GM12873 (cell line): Measurements from ENCODE around the gene ERGIC1.

ENCODE experiments used
- TF ChIP-seq, protein P1 (sequence below): IDR thresholded peaks from 2 replicates; pipeline ENCODE4 v1.5.1; 2012; ENCODE audit warnings: low read depth, mild to moderate bottlenecking, moderate library complexity, low read length, control low read depth; ENCODE audit not compliant: insufficient read depth; ENCODE audit errors: missing control alignments

The ERGIC1 gene

DNA sequence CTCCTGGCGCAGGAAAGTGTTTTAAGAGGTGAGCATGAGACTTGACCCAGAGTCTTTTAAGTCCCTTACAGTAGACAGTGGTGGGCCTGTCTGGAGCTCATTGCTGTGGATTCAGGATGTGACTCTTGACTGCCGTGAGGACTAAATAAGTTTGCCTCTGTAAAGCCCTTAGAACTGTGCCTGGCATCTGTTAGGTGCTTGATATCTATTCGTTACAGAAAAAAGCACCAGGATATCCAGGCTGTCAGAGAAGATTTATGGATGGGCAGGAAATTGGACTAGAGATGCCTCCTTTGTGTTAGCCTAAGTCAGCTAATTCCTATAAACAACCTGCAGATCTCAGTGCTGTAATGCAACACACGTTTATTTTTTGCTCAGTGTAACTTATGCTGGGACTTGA is 12.6 kb downstream of the ERGIC1 start:
- TF ChIP-seq, protein P1, sequence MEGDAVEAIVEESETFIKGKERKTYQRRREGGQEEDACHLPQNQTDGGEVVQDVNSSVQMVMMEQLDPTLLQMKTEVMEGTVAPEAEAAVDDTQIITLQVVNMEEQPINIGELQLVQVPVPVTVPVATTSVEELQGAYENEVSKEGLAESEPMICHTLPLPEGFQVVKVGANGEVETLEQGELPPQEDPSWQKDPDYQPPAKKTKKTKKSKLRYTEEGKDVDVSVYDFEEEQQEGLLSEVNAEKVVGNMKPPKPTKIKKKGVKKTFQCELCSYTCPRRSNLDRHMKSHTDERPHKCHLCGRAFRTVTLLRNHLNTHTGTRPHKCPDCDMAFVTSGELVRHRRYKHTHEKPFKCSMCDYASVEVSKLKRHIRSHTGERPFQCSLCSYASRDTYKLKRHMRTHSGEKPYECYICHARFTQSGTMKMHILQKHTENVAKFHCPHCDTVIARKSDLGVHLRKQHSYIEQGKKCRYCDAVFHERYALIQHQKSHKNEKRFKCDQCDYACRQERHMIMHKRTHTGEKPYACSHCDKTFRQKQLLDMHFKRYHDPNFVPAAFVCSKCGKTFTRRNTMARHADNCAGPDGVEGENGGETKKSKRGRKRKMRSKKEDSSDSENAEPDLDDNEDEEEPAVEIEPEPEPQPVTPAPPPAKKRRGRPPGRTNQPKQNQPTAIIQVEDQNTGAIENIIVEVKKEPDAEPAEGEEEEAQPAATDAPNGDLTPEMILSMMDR = no peak

DNA sequence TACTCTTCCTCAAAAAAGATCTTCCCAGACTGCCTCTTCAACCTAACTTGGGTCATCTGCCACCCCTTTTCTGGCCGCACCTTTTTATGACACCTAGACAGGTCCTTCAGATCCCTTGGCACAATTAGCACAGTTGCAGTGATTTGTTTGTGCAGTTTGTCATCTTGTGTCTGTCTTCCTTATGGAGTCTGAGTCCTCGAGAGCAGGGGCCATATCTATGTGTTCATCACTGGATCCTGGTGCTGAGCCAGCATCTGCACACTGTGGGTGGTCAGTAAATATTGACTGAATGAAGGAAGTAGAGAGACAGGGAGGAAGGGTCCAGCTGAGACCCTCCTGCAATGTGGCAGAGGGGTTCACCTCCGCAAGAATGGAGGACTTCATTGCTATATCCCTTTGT is 14.4 kb downstream of the ERGIC1 start:
- TF ChIP-seq, protein P1 = no peak

DNA sequence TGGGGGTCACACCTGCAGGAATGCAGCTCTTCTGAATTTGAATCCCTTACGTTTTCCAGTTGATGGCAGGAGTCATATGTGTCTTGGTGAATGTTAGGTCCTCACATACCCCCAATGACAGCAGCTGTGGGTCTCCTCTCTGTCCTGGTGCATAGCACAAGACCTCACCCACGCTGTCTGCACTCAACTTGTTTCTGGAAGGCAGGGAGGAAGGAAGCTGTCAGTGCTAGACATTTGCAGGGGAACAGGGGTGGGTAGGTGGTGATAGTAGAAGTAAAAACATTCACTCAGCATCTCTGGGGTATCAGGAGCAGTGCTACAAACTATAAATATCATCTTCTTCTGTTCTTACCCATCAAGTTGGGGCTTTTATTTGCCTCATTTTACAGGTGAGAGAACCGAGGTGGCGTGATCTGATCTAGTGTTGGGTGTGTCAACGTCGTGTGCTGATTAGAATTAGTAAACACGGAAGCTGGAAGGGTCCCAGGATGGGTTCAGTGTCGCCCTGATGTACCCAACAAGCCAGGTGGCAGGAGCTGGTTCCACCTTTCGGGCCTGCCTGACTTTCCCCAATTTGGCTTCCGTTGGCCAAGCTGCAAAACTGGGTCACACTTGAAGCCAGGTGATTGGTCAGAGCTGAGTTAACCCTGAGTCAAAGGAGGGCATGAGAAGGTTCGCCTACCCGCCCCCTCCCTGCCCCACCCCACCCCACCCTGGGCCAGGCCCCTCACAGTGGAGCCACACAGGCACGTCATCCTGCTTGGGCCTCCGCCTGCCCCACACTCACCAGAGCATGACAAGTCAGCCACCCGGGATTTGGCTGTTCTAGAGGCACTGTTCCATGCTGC is 15.8 kb downstream of the ERGIC1 start:
- TF ChIP-seq, protein P1 = no peak

DNA sequence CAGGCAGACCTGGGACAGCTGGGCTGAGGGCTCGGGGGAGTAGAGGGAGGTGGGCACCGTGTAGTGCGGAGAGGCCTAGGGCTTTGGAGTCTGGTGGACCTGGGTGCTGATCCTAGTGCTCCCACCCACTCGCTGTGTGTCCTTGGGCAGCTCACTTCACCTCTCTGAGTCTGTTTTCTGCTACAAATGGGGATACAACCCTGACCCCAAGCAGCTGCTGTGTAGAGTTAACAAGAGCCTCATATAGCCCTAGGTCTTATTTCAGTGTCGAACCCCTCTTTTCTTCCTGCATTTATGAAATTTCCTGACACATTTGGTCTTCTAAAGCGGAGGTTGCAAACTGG is 16.4 kb downstream of the ERGIC1 start:
- TF ChIP-seq, protein P1 = no peak

DNA sequence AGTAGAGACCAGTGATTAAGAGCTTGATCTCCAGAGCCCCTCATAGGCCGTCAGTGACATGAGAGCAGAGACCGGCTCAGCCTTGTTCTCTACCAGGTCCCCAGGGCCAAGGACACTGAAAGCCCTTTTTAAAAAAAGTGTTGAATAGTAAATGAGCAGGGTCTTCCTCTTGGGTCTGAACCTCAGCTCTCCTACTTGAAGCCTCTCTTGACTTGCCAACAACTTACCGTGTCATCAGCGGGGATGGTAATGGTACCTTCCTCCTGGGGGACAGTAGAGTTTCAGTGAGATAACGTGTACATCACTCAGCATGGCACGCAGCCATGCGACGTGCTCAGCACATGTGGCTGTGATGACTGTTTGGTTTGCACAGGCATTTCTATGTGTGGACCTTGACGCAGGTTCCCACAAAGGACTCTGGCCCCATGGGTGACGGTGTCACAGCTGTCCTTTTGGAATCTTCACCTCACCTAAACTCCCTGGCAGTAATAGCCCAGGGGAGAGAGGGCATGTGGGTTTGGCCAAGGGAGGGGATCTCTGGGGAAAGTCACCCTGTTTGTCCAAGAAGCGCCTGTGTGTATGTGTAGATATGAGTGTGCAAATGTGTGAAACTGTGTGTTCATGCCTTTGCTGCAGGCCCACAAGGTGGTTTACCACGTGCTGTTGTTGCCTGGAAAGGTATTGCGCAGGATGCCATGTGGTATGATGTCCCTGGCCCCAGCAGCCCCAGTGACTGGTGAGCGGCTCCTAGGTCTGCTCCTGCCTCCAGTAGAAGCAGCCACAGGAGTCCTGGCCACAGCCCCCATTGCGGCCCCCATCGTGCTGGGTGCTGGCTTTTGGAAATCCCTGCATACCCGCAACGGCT is 18.7 kb downstream of the ERGIC1 start:
- TF ChIP-seq, protein P1 = no peak

DNA sequence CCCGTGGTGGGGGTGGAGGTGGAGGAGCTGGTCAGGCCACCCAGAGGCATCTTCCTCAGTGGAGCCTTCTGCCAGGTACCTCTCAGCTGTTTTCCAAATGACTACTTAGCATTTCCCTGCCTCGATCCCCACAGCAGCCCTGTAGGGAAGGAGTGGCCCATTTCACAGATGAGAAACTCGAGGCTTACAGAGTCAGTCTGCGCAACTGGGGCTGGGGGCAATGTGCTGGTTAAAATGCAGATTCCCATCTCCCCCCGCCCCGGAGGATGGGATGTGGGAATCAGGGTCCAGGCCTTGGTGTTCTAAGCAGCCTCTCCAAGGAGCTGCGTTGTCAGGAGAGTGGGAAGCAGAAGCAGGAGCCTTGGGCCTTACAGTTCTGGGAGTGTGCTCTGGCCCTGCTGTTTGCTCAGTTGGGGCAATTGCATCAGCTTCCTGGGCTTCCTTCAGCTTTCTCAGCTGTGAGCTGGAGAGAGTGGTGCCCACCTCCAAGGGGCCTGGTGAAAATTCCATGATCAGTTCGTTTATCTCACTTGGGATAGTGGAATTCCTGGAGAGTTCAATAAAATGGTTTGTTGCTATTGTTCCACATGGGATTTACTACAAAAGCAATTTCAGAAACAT is 19.4 kb downstream of the ERGIC1 start:
- TF ChIP-seq, protein P1 = no peak

DNA sequence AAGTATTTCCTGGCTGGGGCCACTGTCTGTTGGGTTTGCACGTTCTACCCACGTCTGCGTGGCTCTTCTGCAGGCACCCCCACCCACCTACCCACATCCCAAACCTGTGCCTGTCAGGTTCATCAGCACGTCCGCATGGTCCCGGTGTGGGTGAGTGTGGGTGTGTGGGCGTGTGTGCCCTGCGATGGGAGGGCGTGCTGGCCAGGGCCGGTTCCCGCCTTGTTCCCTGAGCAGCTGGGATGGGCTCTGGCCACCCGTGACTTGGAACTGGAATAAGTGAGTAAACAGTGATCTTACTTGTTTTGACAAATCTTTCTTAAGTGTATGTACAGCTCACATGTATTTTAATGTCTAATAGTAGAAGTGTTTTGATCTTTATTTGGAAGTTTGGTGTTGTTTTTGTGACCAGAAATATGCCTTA is 20.4 kb downstream of the ERGIC1 start:
- TF ChIP-seq, protein P1 = no peak
